Panc1 (cell line): ENCODE data around the gene ALG2.

Experiments used
- POLR2AphosphoS5 ChIP-seq: IDR thresholded peaks from 2 replicates; pipeline ENCODE4 v1.6.1; 2012; ENCODE audit warnings: mild to moderate bottlenecking, low read depth, low read length, moderate library complexity
- SIN3A ChIP-seq: IDR thresholded peaks from 2 replicates; pipeline ENCODE4 v1.6.1; 2012; ENCODE audit warnings: low read depth, mild to moderate bottlenecking, low read length, moderate library complexity, borderline replicate concordance; ENCODE audit not compliant: insufficient read depth
- TCF7L2 ChIP-seq: IDR thresholded peaks from 2 replicates; pipeline ENCODE4 v1.6.1; 2011; ENCODE audit warnings: mild to moderate bottlenecking, low read depth, low read length, inconsistent platforms
- TF ChIP-seq, protein P1 (sequence below): fragments of 450-650 bp; IDR thresholded peaks from 2 replicates; pipeline ENCODE4 v1.5.1; 2017; ENCODE audit warnings: mild to moderate bottlenecking

GRCh38 chr9:99253772-99254431 lies 32.2 kb upstream of the ALG2 start:
- TF ChIP-seq, protein P1, sequence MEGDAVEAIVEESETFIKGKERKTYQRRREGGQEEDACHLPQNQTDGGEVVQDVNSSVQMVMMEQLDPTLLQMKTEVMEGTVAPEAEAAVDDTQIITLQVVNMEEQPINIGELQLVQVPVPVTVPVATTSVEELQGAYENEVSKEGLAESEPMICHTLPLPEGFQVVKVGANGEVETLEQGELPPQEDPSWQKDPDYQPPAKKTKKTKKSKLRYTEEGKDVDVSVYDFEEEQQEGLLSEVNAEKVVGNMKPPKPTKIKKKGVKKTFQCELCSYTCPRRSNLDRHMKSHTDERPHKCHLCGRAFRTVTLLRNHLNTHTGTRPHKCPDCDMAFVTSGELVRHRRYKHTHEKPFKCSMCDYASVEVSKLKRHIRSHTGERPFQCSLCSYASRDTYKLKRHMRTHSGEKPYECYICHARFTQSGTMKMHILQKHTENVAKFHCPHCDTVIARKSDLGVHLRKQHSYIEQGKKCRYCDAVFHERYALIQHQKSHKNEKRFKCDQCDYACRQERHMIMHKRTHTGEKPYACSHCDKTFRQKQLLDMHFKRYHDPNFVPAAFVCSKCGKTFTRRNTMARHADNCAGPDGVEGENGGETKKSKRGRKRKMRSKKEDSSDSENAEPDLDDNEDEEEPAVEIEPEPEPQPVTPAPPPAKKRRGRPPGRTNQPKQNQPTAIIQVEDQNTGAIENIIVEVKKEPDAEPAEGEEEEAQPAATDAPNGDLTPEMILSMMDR, result no peak
- TF ChIP-seq POLR2AphosphoS5 (no peak), TCF7L2 (no peak), SIN3A (no peak)
